NCI-H460 (cell line): ENCODE measurements around the gene FOXJ1. TPM values are rescaled to one million over a fixed set of nuclear protein-coding genes. Genes with fewer than 3 reads are reported as not detected.

Experiments
- DNase-seq: peaks from one replicate; pipeline ENCODE4 v3.0.0-alpha.2; 2016; ENCODE audit warnings: low read depth; ENCODE audit errors: extremely low read depth
- total RNA-seq: library from RNA; depleted of rRNA; stranded (reverse); fragments of >200 nt; shearing (Covaris generic); gene quantifications from 2 replicates; pipeline ENCODE4 v1.2.3, GENCODE V29; 2014

Gene FOXJ1
- total RNA-seq, 1 experiment from 2014 or later = not detected

DNA sequence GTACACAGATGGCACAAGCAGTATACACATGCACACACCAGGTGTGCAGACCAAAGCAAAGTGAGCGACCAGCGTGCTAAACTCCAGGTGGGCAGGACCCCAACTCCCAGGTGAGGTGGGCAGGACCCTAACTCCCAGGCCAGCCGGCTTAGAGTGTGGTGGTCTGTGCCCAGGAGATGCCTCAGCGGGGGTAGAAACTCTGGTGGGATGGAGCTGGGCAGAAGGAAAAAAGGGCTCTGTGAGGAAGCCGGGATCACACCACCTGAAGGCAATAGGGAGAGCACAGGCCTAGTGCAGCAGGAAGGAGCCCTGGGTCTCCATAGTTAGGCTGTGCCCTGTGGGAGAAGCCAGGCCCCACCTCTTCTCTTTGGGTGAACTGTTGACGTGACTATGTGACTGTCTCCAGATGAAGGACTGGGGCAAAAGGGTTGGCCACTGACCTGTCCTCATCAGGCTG lies 1.6 kb upstream of the FOXJ1 start:
- no peak for DNase-seq

DNA sequence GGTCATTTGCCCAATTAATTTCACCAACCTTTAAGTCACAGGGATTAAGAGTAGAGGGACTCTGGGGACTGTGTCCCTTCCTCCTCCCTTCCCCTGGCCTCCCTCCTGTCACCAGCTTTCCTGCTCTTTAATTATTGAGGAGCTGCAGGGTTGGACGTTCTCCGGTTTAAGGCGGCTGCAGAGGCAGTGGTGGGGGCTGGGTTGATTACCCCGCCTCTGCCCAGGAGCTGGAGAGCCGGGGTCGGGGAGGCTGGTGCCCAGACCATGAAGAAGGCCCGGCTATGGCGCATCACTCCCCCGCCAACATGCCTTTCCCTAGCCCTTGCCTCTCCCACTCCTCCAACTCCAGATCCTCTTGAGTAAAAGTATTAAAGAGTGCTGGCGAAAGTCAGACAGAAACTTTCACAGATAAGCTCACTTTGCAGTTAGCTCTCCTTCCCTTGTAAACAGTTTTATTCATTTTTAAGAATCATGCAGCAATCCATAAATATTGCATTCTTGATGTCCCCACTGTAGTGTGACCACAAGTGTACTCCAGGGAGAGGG lies 1.1 kb upstream of the FOXJ1 start:
- no peak for DNase-seq

DNA sequence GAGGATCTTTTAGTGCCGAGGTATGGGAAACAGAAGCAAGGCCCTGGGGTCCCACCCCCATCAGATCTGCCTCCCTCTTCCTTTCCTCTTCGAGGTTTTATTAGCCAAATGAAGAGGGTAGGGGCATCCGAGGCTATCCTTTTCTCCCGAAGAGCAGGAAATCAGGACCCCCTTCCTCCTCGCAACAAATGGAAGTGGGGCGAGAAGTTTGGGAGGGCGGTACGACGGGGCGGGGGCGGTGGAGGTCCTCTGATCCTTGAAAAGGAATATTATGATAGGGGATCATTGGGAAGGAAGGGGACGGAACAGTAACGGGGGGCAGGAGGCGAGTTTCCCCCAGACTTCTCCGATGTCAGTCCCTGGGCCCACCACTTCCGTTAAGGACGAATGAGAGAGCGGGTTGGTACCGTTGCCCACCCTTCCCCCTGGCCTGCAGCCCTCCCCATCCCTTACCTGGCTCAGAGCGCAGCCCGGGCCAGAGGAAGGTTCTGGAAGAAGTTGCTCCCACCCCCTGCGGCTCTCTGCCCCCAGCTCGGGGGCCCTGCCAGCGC lies 309 bp downstream of the FOXJ1 start:
- no peak for DNase-seq

DNA sequence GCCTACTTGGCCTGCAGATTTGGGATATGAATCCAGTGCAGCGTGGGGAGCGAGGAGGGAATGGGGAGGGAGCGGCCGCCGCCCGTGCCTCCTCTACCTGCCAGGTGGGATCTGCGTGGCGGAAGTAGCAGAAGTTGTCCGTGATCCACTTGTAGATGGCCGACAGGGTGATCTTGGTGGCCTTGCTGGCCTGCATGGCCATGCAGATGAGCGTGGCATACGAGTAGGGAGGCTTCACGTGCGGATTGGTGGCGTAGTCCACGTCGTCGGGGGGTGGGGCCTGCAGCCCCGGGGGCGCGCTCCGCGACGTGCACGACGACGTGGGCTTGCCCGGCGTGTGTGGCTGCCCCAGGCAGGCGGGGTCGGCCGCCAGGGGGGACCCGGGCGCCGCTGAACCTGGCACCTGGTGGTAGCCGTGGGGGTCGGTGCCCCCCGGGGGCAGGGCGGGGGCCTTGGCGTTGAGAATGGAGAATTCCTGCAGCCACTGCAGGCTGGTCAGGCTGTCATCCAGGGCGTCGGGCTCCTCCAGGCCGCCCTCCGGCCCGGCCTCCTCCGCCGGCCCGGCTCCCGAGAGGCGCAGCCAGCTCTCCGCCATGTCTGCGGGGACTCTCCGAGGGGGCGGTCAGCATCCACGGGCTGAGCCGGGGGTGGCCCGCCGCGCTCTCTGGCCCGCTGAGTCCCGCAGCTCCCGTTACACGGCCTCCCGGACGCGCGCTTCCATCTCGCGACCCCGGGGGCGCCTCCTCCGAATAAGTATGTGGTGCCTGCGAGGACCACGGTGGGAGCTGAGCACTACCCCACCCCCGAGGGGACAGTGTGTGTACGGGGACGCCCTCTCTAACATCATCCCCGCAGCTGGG lies 1.0 kb downstream of the FOXJ1 start:
- DNase-seq = no peak

DNA sequence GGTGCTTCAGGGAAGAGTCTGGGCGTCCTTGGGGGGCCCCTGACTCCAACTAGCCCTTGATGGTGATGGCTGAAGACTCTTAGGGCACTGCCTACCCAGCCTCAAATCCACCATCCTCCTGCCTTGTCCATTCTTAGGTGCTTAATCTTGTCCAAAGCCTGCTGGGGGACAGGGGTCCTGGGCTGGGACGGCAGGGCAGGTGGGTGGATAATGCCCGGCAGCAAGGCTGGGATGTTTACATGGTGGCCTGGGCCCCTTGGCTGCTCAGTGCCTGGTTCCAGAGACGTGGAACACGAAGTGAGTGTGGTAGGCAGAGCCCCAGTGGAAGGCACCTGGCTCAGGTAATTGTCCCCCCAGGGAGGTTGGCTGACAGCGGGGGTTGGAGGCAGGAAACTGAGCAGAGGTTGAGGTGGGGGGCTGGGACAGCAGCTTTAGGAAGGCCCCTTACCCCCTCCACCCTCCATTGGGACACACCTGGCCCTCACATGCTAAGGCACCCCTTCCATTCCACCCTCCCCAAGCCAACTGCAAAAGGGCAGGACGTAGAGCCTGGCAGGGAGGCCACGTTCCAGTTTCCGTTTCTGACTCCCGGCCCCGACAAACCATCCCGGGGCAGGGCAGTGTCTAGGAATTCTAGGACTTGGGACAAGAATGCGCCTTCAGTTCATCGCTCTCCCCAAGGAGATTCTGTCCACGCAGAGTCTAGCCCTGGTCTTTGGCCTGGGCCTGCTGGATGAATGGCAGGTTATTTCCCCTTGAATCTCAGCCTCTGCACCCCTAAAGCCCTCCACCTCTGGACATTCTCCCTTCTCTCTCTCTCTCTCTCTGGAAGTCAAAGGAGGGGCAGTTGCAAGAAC lies 1.9 kb downstream of the FOXJ1 start:
- DNase-seq = no peak

DNA sequence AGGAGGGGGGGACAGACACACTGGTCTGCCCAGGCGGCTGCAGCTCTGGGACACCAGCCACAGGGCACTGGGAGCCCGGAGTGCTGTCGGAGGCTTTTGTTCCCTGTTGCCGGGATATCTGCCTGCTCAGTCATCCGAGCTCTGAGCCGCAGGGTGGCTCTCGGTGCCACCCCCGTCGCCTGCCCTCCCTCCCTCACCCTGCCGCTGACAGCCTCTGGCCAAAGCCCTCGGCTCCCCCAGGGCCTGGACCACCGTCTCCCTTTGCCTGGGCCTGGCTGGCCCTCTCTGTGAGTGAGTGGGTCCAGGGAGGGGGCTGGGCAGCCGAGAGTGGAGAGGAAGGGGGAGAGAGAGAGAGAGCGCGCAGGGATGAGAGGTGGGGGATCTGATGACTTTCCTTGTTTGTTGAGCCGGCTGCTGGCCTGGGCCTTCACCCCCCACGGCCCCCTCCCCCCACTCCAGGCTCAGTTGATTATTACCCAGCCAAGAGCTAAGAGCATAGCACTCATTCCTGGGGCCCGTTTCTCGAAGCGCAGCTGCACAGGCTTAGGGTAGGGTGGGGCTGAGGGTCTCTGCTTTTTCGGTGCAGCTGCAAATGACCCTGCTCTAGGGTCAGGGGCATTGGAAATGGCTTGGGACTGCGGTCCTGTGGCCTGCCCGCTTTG lies 2.7 kb downstream of the FOXJ1 start:
- no peak for DNase-seq

DNA sequence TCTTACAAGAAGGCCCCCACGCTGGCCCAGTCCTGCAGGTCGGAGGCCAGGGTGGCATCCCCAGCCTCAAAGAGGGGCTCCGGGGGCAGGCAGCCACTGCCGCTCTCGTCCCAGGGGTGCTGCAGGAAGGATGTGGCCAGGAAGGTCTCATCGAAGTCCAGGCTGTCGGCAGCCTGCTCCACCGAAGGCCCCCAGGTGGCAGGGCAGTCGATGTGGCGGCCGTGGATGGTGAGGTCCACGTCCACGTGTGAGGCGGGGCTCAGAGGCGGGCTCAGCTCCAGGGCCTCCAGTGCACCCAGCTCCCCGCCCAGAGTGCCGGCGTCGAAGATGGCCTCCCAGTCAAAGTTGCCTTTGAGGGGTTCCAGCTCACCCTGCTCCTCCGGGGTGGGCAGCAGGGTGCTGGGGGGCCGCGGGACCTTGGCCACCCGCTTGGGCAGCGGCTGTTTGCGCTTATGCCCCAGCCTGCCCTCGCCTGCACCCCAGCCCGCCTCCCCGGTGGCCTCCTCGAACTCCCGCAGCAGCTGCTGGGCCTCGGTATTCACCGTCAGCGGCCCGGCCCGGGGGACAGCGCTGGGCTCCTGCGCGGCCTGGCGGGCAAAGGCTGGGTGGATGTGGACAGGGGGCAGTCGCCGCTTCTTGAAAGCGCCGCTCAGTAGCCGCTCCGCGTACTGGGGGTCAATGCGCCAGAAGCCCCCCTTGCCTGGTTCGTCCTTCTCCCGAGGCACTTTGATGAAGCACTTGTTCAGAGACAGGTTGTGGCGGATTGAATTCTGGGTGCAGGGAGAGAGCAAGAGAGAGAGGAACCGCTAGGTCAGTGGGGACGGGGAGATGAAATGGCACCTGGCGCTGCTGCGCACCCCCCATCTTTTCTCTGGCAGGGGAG lies 3.5 kb downstream of the FOXJ1 start:
- DNase-seq = no peak

DNA sequence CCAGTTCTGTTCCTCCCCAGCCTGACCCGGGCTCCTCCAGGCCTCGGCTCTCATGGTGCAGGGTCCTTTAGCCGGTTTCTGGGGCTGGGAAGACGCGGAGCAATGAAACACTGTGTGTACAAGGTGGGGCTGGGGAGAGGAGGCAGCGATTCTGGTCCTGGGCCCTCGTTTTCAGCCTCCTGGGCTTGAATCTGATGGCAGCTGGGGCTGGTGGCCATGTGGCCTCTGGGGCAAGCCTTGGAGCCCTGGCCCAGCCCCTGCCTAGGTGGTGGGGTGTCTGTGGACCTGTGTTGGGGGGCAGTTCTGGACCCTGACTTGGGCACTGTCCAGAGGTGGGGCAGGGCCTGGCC lies 4.1 kb downstream of the FOXJ1 start:
- DNase-seq = no peak

DNA sequence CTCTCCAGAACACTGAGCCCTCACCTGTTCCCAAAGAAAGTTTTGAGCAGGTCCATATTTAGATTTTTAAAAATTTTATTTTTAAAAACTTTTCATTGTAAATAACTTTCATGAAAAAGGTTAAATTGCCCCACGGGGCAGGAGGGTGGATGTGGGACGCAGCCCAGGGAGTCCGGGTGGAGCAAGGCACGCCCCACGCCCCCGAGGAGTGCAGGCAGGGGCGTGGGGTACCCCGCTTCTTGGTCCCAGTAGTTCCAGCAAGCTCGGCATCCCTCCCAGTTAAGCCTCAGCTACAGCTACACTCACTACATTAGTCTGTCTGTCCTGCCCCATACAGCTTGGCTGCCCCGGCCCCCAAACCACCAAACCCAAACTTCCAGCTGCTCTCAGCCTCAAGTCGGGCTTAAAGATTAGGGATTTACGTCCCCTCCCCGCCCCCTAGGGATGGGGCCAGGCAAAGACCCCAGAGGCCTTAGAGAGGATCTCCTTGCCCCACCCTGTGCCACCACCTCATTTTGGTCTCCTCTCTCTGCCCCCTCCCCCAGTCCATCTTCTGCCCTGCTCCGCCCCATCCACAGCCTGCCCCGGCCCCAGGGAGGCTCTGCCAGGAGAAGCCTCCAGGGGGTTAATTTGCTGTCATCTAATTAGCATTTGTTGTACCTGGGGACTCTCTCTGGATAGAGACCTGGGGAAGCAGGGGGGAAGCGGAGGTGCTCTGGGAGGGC lies 4.6 kb downstream of the FOXJ1 start:
- no peak for DNase-seq

DNA sequence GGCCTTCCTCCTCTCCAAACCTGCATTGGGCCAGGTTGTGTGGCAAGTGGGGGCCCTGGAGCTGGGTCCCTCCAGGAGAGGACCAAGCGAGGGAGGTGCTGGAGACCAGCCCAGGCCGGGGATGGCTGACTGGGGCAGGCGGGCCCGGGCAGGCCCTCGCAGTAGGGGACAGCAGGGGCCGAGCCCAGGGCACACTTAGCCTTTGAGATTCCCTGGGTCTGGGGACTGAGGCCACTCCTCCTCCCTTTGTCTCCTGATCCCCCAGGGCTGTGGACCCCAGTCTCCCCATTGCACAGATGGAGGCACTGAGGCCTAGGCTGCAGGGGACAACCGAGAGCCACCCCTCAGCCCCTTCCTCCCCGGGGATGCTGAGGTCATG lies 5.2 kb downstream of the FOXJ1 start:
- no peak for DNase-seq

DNA sequence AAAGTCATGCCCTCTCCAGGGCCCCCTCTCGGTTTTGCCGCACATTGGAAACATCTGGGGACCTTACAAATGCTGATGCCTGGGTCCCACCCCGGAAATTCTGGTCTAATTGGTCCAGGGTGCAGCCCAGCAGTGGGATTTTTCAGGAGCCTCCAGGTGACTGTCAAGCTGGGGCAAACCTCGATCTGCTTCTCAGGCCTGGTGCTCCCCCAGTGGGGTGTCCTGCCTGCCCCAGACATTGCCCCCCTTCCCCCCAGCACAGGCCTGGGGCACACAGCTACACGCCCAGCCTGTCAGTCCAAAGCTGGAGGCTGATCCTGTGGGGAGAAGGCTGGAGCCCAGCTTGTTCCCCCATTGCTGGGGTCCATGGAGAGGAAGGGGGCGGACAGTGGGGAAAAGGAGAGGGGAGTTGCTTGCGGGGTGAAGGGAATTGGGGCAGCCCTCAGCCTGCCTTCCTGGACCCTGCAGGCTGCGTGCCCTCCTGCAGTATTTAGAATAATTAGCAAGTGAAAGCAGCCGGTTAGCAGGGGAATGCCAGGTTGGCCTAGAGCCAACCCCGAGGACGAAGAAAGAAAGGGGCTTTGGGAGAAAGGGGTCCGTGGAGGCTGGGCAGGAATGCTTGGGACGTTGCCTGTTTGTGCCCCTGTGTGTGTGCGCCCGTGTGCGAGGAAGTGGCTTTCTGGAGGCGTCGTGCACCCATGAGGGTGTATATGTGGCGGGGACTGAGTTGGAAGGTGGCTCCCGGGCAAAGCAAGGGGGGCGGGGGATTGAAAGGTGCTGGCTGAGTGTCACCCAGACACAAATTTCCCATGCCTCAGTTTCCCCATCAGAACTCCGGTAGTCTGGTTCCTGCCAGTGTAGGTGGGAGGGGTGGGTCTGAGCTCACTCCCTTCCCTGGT lies 5.9 kb downstream of the FOXJ1 start:
- no peak for DNase-seq

DNA sequence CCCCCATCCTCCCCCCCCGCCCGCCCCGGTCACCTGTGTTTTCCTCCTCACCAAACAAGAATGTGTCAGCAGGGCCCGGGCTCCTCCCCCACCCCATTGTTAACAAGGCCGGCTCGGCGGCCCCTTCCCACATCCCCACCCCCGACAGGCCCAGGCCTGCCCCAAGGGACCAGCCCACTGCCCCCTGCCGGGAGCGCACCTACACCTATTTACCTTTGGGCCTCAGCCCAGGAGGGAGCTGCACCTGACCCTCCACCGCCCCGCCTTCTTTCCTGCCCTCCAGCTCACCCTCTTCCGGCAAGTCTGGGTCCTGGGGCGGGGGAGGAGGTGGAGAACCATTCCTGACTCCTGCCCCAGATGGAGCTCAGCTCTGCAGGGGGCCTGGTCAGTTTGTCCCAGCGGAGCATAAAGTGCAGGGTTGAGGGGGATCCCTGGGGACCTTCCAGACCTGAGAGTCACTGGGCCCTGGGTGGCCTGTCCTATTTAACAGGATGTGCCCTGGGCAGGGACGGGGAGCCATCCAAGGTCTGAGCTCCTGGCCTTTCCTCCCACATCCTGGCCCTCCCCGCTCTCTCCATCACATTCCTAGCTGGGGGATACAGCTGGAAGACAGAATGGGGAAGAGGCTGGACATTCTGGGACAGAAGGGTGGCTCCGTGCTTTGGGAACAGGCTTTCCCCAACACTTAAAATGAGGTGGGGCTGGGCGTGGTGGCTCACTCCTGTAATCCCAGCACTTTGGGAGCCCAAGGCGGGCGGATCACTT lies 8.3 kb downstream of the FOXJ1 start:
- no peak for DNase-seq

DNA sequence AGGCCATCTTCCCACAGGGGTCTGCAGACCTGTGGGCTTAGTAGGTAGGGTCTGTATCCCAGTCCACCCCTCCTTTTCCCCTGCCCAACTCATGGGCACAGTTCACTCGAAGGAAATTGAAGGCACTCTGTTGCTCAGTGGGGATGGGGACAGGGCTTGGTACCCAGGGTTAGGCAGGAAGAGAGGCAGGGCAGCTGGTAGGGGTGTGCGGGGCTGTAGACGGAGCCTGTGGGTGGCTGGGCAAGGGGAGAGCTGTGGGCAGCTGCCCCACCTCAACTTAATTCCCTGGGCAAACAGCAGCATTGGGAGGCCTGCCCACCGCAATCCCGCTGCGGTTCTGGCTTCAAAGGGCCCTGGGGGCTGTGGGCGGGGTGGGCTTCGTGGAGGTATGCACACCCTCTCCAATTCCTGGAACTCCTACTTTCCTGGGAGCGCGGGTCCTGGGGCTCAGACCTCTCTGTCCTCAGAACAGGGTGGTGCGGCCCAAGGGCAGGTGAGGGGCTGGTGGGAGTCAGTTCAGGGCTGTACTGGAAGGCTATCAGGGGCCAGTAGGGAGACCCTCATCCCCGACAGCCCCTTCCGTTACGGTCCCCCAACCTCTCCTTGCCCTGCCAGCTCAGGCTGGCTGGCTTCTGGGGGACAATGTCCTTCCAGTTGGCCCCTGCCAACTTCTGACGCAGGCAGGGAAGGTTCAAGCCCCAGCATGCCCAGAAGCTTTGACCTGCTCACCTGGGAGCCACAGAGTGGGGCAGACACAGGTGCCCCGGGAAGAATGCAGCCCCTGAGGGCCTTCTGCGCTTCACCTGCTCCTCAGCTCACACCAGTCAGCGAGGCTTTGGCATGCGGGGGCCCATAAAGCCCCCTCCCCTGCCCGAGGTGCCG lies 9.1 kb downstream of the FOXJ1 start:
- DNase-seq = no peak

DNA sequence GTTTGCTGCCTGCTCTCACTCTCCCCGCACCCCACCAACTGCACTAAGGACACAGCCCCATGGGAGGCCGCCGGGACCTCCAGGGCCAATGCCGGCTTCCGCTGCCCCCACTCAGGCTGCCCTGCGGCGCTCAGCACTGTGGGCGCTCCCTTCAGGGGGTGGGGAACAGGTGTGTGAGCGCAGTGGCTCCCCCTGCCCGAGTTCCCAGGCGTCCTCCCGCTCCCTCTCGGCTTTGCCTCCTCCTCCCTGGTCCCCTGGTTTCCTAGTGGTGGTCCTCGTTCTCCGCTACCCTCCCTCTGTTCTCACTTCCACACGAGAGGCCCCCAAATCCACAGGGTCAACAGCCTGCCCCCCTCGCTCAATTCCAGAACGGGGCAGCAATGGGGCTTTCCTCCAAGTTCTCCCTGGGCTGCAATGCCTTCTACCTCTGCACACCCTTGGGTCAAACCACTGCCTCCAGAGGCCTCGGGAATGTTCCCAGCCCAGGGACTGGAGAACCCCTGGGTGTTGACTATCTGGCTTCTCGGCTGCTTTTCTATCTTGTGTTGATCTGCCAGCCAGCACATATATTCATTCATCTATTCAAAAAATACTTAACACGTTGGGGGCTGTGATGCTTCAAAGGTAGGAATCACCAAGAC lies 9.9 kb downstream of the FOXJ1 start:
- no peak for DNase-seq

DNA sequence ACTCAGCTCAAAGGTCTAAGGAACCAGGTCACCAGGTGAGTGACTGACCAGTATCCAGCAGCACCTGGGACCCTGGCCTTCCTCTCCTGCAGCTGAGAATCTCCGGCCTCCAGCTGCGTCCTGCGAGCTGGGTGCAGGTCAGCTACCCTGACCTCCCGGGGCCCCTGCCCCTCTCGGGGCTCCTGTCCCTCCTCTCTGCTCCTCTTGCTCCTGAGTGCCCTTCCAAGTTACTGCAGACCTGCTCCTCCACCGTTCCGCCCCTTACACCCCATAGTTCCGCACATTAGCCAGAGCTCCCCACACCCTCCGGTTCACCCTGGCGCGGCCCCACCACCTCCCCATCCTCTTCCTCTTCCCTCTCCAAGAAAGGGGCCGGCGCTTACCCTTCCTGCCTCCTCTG lies 10.6 kb downstream of the FOXJ1 start:
- no peak for DNase-seq

DNA sequence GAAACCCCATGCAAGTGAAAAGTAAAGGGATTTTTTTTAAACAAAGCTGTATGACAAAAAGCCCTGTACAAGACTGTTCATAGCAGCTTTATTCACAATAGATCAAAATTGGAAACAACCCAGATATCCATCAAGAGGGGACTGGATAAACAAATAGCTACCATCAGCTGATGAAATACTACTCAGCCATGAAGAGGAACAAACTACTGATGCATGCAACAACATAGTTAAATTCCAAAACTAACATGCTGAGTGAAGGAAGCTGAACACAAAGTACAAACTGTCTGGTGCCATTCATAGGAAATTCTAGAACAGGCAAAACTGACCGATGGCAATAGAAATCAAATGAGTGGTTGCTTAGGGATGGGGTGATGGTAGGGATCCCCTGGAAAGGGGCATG lies 15.1 kb downstream of the FOXJ1 start:
- DNase-seq = no peak
